Neural progenitor cell (in vitro differentiated cells): ENCODE data around the gene NDRG2. TPM values are rescaled to one million over a fixed set of nuclear protein-coding genes. Genes with fewer than 3 reads are reported as not detected.

ENCODE experiments used
- DNase-seq: peaks from one replicate; pipeline ENCODE4 v3.0.0-alpha.2; 2016; ENCODE audit warnings: low spot score
- H2AFZ ChIP-seq: fragments of 200-600 bp; sonication (generic); replicated peaks from 2 replicates; pipeline ENCODE4 v1.6.1; 2016; ENCODE audit warnings: antibody characterized with exemption
- H3F3A ChIP-seq: fragments of 200-600 bp; sonication (generic); 2 replicates; pipeline ENCODE4 v1.6.1; 2016; ENCODE audit warnings: antibody characterized with exemption, low read depth
- H3K27ac ChIP-seq: fragments of 200-600 bp; sonication (generic); 2 replicates; pipeline ENCODE4 v1.5.1; 2016; ENCODE audit warnings: mild to moderate bottlenecking
- H3K27me3 ChIP-seq: fragments of 200-600 bp; sonication (generic); 2 replicates; pipeline ENCODE4 v1.6.1; 2016; ENCODE audit warnings: mild to moderate bottlenecking, moderate library complexity
- H3K36me3 ChIP-seq: fragments of 200-600 bp; sonication (generic); 2 replicates; pipeline ENCODE4 v1.5.1; 2016
- H3K4me1 ChIP-seq: fragments of 200-600 bp; sonication (generic); 2 replicates; pipeline ENCODE4 v1.6.1; 2016; ENCODE audit warnings: mixed run types
- H3K4me2 ChIP-seq: fragments of 200-600 bp; sonication (generic); 2 replicates; pipeline ENCODE4 v1.6.1; 2016
- H3K4me3 ChIP-seq: fragments of 200-600 bp; sonication (generic); 2 replicates; pipeline ENCODE4 v1.5.1; 2016
- H3K79me2 ChIP-seq: fragments of 200-600 bp; sonication (generic); 2 replicates; pipeline ENCODE4 v1.6.1; 2016; ENCODE audit warnings: low read depth
- H3K9ac ChIP-seq: fragments of 200-600 bp; sonication (generic); 2 replicates; pipeline ENCODE4 v1.6.1; 2016
- H3K9me3 ChIP-seq: fragments of 200-600 bp; sonication (generic); 2 replicates; pipeline ENCODE4 v1.5.1; 2016; ENCODE audit warnings: low read depth
- H4K20me1 ChIP-seq: fragments of 200-600 bp; sonication (generic); 2 replicates; pipeline ENCODE4 v1.6.1; 2016; ENCODE audit warnings: low read depth
- H3K27ac Mint-ChIP-seq: 3 replicates; pipeline ENCODE4 v1.8.0; 2021; ENCODE audit warnings: mixed read lengths
- H3K27me3 Mint-ChIP-seq: 2 replicates; pipeline ENCODE4 v1.8.0; 2022; ENCODE audit warnings: low read depth, mild to moderate bottlenecking, inconsistent platforms, moderate library complexity, mixed read lengths; ENCODE audit not compliant: insufficient read depth
- H3K36me3 Mint-ChIP-seq: 3 replicates; pipeline ENCODE4 v1.8.0; 2021; ENCODE audit warnings: mixed read lengths
- H3K4me1 Mint-ChIP-seq: 3 replicates; pipeline ENCODE4 v1.8.0; 2021; ENCODE audit warnings: mixed read lengths
- H3K4me3 Mint-ChIP-seq: 3 replicates; pipeline ENCODE4 v1.8.0; 2021; ENCODE audit warnings: mild to moderate bottlenecking, moderate library complexity, mixed read lengths
- H3K9me3 Mint-ChIP-seq: 3 replicates; pipeline ENCODE4 v1.8.0; 2020; ENCODE audit warnings: mixed read lengths
- CTCF ChIP-seq: fragments of 200-600 bp; sonication (generic); IDR thresholded peaks from 2 replicates; pipeline ENCODE4 v1.5.1; 2017; ENCODE audit warnings: antibody characterized with exemption, mild to moderate bottlenecking
- EZH2 ChIP-seq: fragments of 200-600 bp; sonication (generic); IDR thresholded peaks from 2 replicates; pipeline ENCODE4 v1.6.1; 2017; ENCODE audit warnings: antibody characterized with exemption, mild to moderate bottlenecking, moderate library complexity
- EZH2phosphoT487 ChIP-seq: fragments of 200-600 bp; sonication (generic); IDR thresholded peaks from 2 replicates; pipeline ENCODE4 v1.6.1; 2017; ENCODE audit warnings: antibody characterized with exemption
- total RNA-seq: library from RNA; depleted of rRNA; stranded (reverse); fragments of >200 nt; gene quantifications from 2 replicates; pipeline ENCODE4 v1.2.3, GENCODE V29; 2015; ENCODE audit warnings: low replicate concordance

NDRG2 gene
- total RNA-seq, 1 donor from 2014 or later = 1.3 TPM

- no peak overlapping the region for H3K4me3 Mint-ChIP-seq
- no peaks in the 10 kb centered on the region for H3K9me3 Mint-ChIP-seq
- no peak overlapping the region for H3K27ac Mint-ChIP-seq
- H3F3A ChIP-seq = no peaks in the 10 kb centered on the region
- H4K20me1 ChIP-seq = no peaks in the 10 kb centered on the region
- H3K4me3 ChIP-seq = no peak overlapping the region
- H3K9me3 ChIP-seq = no peaks in the 10 kb centered on the region
- H3K27me3 Mint-ChIP-seq = peaks cover 2% of the 10 kb centered on the region
- H3K4me1 Mint-ChIP-seq = peaks cover 4% of the 10 kb centered on the region
- no peak overlapping the region for H3K27ac ChIP-seq
- no peaks in the 10 kb centered on the region for H3K4me1 ChIP-seq
- H3K4me2 ChIP-seq = no peak overlapping the region
- H3K27me3 ChIP-seq = no peaks in the 10 kb centered on the region
- DNase-seq = no peak
- H2AFZ ChIP-seq = no peak overlapping the region
- H3K9ac ChIP-seq = no peak overlapping the region
- H3K36me3 Mint-ChIP-seq = no peaks in the 10 kb centered on the region
- TF ChIP-seq EZH2phosphoT487 (no peak), CTCF (no peak), EZH2 (no peak)
- no peaks in the 10 kb centered on the region for H3K36me3 ChIP-seq
- no peaks in the 10 kb centered on the region for H3K79me2 ChIP-seq
Observed at GRCh38 chr14:21050597-21050996, 25.7 kb upstream of the NDRG2 start.

- no peaks in the 10 kb centered on the region for H3K9me3 ChIP-seq
- H3K27me3 ChIP-seq = peaks cover 8% of the 10 kb centered on the region
- H3K36me3 Mint-ChIP-seq = no peaks in the 10 kb centered on the region
- no peaks in the 10 kb centered on the region for H3K36me3 ChIP-seq
- H3K9ac ChIP-seq = no peak overlapping the region
- H3F3A ChIP-seq = no peaks in the 10 kb centered on the region
- peaks cover 4% of the 10 kb centered on the region for H3K4me1 Mint-ChIP-seq
- no peak overlapping the region for H2AFZ ChIP-seq
- H3K4me2 ChIP-seq = no peak overlapping the region
- no peak overlapping the region for H3K27ac ChIP-seq
- no peak for TF ChIP-seq CTCF
- TF ChIP-seq EZH2phosphoT487 = no peak
- TF ChIP-seq EZH2 = no peak
- no peaks in the 10 kb centered on the region for H3K9me3 Mint-ChIP-seq
- H3K27me3 Mint-ChIP-seq = peaks cover 2% of the 10 kb centered on the region
- H4K20me1 ChIP-seq = no peaks in the 10 kb centered on the region
- no peaks in the 10 kb centered on the region for H3K79me2 ChIP-seq
- H3K27ac Mint-ChIP-seq = no peak overlapping the region
- H3K4me3 Mint-ChIP-seq = no peak overlapping the region
- no peak for DNase-seq
- no peaks in the 10 kb centered on the region for H3K4me1 ChIP-seq
- no peak overlapping the region for H3K4me3 ChIP-seq
Observed at GRCh38 chr14:21049271-21049673, 24.4 kb upstream of the NDRG2 start.

- no peaks in the 10 kb centered on the region for H3K9me3 Mint-ChIP-seq
- no peak overlapping the region for H2AFZ ChIP-seq
- no peak overlapping the region for H3K27ac ChIP-seq
- H3K4me2 ChIP-seq = no peak overlapping the region
- H3F3A ChIP-seq = no peaks in the 10 kb centered on the region
- no peaks in the 10 kb centered on the region for H3K79me2 ChIP-seq
- no peak overlapping the region for H3K9ac ChIP-seq
- no peaks in the 10 kb centered on the region for H4K20me1 ChIP-seq
- H3K4me1 Mint-ChIP-seq = no peaks in the 10 kb centered on the region
- DNase-seq = no peak
- no peaks in the 10 kb centered on the region for H3K4me1 ChIP-seq
- H3K36me3 Mint-ChIP-seq = no peaks in the 10 kb centered on the region
- H3K36me3 ChIP-seq = no peaks in the 10 kb centered on the region
- H3K27ac Mint-ChIP-seq = peak overlapping the region; percentile 15
- no peaks in the 10 kb centered on the region for H3K9me3 ChIP-seq
- H3K4me3 ChIP-seq = no peak overlapping the region
- peaks cover 2% of the 10 kb centered on the region for H3K27me3 Mint-ChIP-seq
- TF ChIP-seq CTCF (no peak), EZH2 (no peak), EZH2phosphoT487 (no peak)
- peaks cover 10% of the 10 kb centered on the region for H3K27me3 ChIP-seq
- H3K4me3 Mint-ChIP-seq = no peak overlapping the region
Observed at GRCh38 chr14:21048638-21049037, 23.8 kb upstream of the NDRG2 start.

DNA sequence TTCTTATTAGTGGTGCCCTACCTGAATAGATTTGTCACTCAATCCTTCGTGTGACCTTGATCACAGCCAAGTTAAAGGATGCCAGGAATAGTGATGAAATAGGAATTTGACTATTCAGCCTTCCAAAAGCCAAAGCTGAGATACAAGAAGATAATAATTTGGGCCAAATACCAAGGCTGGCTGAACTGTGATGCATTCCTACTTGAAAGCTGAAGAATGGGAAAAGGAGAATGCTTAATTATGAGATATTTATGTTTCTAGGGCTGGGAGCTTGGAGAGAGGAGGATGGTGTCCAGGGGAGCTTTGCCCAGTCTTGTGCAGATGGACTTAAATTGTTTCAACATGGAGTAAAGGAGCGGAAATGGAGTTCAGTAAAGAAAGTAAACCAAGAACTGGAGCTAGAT, 22.5 kb upstream of the NDRG2 start:
- no peak overlapping the region for H3K27ac ChIP-seq
- H3K9me3 Mint-ChIP-seq = no peaks in the 10 kb centered on the region
- no peak overlapping the region for H2AFZ ChIP-seq
- H4K20me1 ChIP-seq = no peaks in the 10 kb centered on the region
- H3K4me2 ChIP-seq = no peak overlapping the region
- H3K9me3 ChIP-seq = no peaks in the 10 kb centered on the region
- H3F3A ChIP-seq = no peaks in the 10 kb centered on the region
- H3K4me3 ChIP-seq = no peak overlapping the region
- no peak overlapping the region for H3K9ac ChIP-seq
- no peak overlapping the region for H3K27ac Mint-ChIP-seq
- peaks cover 10% of the 10 kb centered on the region for H3K27me3 ChIP-seq
- H3K4me1 Mint-ChIP-seq = no peaks in the 10 kb centered on the region
- no peaks in the 10 kb centered on the region for H3K4me1 ChIP-seq
- H3K36me3 ChIP-seq = no peaks in the 10 kb centered on the region
- DNase-seq = no peak
- no peaks in the 10 kb centered on the region for H3K79me2 ChIP-seq
- peaks cover 6% of the 10 kb centered on the region for H3K27me3 Mint-ChIP-seq
- no peak for TF ChIP-seq EZH2
- no peak for TF ChIP-seq EZH2phosphoT487
- TF ChIP-seq CTCF = no peak
- no peaks in the 10 kb centered on the region for H3K36me3 Mint-ChIP-seq
- H3K4me3 Mint-ChIP-seq = no peak overlapping the region
